ENCODE data around the gene MAPK8IP1.
"Not testable (repeated sequence)": the region's sequence is repeated elsewhere in the genome, so short reads cannot be mapped to it uniquely, and the experiment has no call there.

The MAPK8IP1 gene

GRCh38 chr11:45892856-45893255 lies 7.4 kb downstream of the MAPK8IP1 start:
- no peak for DNase-seq

- DNase-seq: no peak
These were observed 9.2 kb downstream of the MAPK8IP1 start for GRCh38 chr11:45894555-45895247.

- DNase-seq: no peak
These were observed 10.3 kb downstream of the MAPK8IP1 start for GRCh38 chr11:45895553-45896259.

GRCh38 chr11:45896422-45896984 lies 11.1 kb downstream of the MAPK8IP1 start:
- peak; percentile 90 for DNase-seq

GRCh38 chr11:45897556-45897955 lies 12.1 kb downstream of the MAPK8IP1 start:
- DNase-seq: no peak

- no peak for DNase-seq
These were observed 13.6 kb downstream of the MAPK8IP1 start for GRCh38 chr11:45899086-45899447.

GRCh38 chr11:45899448-45900174 lies 14.2 kb downstream of the MAPK8IP1 start:
- peak; percentile 95 for DNase-seq

- not testable (repeated sequence) for DNase-seq
These were observed 14.8 kb downstream of the MAPK8IP1 start for GRCh38 chr11:45900175-45900800.

- DNase-seq: peak; percentile 28
These were observed 15.6 kb downstream of the MAPK8IP1 start for GRCh38 chr11:45900916-45901617.

- DNase-seq: no peak
These were observed 16.2 kb downstream of the MAPK8IP1 start for GRCh38 chr11:45901626-45902025.

GRCh38 chr11:45902452-45903380 lies 17.3 kb downstream of the MAPK8IP1 start:
- no peak for DNase-seq

GRCh38 chr11:45904309-45904915 lies 19.0 kb downstream of the MAPK8IP1 start:
- DNase-seq: no peak

GRCh38 chr11:45905095-45905494 lies 19.6 kb downstream of the MAPK8IP1 start:
- DNase-seq: no peak

GRCh38 chr11:45905576-45905975 lies 20.1 kb downstream of the MAPK8IP1 start:
- DNase-seq: not testable (repeated sequence)

- DNase-seq: no peak
These were observed 20.7 kb downstream of the MAPK8IP1 start for GRCh38 chr11:45906096-45906682.

GRCh38 chr11:45906965-45907611 lies 21.6 kb downstream of the MAPK8IP1 start, which contains the start of gene FREY1:
Gene FREY1, minus strand, starts transcription at chr11:45907271. Its CDS starts 26 bp downstream, at chr11:45907245.
- no peak for DNase-seq

- DNase-seq: no peak
These were observed 22.5 kb downstream of the MAPK8IP1 start for GRCh38 chr11:45907911-45908370.

- DNase-seq: no peak
These were observed 24.4 kb downstream of the MAPK8IP1 start for GRCh38 chr11:45909594-45910475.
